ENCODE measurements around the gene MCOLN1.

DNA sequence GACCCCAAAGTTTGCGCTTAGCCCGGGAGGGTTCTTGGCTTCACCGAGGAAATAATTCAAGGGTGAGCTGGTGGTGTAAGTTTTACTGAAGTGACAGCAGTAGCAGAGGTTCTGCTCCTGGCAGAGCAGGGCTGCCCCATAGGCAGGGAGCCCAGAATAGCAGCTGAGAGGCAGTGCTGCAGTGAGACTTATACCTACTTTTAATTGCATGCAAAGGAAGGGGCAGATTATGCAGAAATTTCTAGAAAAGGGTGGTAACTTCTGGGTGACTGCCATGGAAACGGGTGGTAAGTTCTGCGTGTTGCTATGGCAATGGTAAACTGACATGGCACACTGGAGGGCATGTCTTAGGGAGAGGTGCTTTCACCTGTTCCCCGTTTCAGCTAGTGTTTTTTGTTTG is 55.7 kb downstream of the MCOLN1 start:
- TF ChIP-seq, protein P1, sequence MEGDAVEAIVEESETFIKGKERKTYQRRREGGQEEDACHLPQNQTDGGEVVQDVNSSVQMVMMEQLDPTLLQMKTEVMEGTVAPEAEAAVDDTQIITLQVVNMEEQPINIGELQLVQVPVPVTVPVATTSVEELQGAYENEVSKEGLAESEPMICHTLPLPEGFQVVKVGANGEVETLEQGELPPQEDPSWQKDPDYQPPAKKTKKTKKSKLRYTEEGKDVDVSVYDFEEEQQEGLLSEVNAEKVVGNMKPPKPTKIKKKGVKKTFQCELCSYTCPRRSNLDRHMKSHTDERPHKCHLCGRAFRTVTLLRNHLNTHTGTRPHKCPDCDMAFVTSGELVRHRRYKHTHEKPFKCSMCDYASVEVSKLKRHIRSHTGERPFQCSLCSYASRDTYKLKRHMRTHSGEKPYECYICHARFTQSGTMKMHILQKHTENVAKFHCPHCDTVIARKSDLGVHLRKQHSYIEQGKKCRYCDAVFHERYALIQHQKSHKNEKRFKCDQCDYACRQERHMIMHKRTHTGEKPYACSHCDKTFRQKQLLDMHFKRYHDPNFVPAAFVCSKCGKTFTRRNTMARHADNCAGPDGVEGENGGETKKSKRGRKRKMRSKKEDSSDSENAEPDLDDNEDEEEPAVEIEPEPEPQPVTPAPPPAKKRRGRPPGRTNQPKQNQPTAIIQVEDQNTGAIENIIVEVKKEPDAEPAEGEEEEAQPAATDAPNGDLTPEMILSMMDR (IDR thresholded peaks at IDR 0.05; ENCODE audit: control extremely low read depth in 1 of 3, insufficient read depth in 1 of 3, low read depth in 1 of 3, low read length in 3 of 3): no peak
- TF ChIP-seq ATF2 (IDR thresholded peaks at IDR 0.05; ENCODE audit: low read length): no peak
- no peak for TF ChIP-seq RXRA (IDR thresholded peaks at IDR 0.05; ENCODE audit: insufficient read depth, low read depth, low read length)
